ENCODE data around the gene NOTCH3.

- TF ChIP-seq, protein P1, sequence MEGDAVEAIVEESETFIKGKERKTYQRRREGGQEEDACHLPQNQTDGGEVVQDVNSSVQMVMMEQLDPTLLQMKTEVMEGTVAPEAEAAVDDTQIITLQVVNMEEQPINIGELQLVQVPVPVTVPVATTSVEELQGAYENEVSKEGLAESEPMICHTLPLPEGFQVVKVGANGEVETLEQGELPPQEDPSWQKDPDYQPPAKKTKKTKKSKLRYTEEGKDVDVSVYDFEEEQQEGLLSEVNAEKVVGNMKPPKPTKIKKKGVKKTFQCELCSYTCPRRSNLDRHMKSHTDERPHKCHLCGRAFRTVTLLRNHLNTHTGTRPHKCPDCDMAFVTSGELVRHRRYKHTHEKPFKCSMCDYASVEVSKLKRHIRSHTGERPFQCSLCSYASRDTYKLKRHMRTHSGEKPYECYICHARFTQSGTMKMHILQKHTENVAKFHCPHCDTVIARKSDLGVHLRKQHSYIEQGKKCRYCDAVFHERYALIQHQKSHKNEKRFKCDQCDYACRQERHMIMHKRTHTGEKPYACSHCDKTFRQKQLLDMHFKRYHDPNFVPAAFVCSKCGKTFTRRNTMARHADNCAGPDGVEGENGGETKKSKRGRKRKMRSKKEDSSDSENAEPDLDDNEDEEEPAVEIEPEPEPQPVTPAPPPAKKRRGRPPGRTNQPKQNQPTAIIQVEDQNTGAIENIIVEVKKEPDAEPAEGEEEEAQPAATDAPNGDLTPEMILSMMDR (IDR thresholded peaks at IDR 0.05 in 4 of 5, conservative IDR thresholded peaks at IDR 0.05 in 1 of 5), result no peak
- no peak for TF ChIP-seq POLR2A (IDR thresholded peaks at IDR 0.05)
Measured at GRCh38 chr19:15142313-15142712, 58.5 kb downstream of the NOTCH3 start.

All from gastrocnemius medialis (tissue), 4 donors.